CD4-positive, alpha-beta T cell treated with Interleukin-6 at 100 ng/mL for 8 hours (primary cell): Measurements from ENCODE around the gene PGM2.
A peak's percentile ranks its signal among the peaks of the same experiment; 100 is the strongest.

Source experiments
- DNase-seq: peaks from one replicate; pipeline ENCODE4 v3.0.0-alpha.2; 2020; ENCODE audit warnings: mixed read lengths, low spot score

PGM2 gene

GRCh38 chr4:37864786-37865185, 38.3 kb downstream of the PGM2 start:
- no peak for DNase-seq

DNA sequence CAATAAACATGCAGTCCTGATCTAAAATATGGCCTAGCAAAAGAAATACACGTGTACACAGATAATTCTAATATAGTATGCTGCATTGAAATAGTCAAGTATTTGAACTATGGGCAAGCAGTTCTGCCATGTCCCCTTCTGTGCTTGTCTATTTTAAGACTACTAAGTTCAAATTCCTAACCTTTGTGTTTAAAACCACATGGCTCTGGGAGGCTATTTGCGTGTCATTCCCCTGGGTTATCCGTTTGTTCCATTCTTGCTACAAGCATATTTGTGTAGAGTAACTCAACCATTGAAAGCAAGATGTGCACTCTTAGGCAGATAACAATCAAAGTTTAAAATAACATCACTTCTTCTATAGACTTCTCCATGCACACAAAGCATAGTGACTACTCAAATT, 39.0 kb downstream of the PGM2 start:
- DNase-seq = no peak

- no peak for DNase-seq
Observed at GRCh38 chr4:37867102-37867501, 40.6 kb downstream of the PGM2 start.

- no peak for DNase-seq
Observed at GRCh38 chr4:37868238-37868637, 41.8 kb downstream of the PGM2 start.

- no peak for DNase-seq
Observed at GRCh38 chr4:37872310-37872988, 46.0 kb downstream of the PGM2 start.

- no peak for DNase-seq
Observed at GRCh38 chr4:37873386-37873785, 46.9 kb downstream of the PGM2 start.

- no peak for DNase-seq
Observed at GRCh38 chr4:37876156-37876555, 49.7 kb downstream of the PGM2 start.

GRCh38 chr4:37879365-37879764, 52.9 kb downstream of the PGM2 start:
- DNase-seq = no peak

DNA sequence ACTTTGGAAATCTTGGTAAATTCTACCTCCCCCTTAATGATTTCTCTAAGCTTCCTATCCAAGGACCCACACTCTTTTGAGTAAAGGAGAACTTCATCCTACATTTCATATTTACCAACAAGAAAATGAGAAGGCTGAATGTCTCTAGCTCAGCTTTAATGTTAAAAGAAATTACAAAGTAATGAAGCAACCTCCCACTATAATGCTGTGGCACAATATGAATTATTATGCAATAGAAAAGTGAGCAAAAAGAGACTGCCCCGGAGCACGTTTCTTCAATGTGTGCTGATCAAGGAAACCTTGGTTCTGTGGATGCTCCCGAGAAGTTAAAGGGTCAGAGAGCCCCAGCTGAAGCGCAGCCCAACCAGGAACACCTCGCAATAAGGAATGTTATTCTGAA, 55.3 kb downstream of the PGM2 start:
- DNase-seq = no peak

- no peak for DNase-seq
Observed at GRCh38 chr4:37882665-37883296, 56.3 kb downstream of the PGM2 start.

DNA sequence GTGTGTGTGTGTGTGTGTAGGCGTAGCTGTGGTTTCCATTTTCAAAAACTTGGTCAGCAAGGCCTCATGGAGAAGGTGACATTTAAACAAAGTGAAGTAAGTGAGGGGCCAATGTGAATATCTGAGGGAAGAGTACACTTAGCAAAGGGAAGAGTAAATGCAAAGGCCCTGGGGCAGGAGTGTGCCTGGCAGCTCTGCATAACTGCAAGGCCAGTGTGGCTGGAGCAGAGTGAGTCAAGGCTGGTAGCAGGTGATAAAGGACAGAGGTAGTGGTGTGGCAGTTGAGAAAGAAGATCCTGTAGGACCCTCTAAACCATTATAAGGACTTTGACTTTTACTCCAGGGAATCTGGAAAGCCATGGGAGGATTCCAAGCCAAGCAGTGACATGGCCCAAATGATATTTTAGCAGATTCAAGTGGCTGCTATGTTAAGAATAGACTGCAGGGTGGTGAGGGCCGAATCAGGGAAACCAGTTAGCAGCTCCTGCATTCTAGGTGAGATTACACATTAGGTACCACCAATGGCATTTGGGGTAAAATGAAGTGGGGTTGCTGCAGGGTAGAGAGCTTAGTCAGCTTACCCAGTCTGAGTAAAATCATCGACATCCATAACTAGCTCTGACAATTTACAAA, 58.5 kb downstream of the PGM2 start:
- DNase-seq = no peak

DNA sequence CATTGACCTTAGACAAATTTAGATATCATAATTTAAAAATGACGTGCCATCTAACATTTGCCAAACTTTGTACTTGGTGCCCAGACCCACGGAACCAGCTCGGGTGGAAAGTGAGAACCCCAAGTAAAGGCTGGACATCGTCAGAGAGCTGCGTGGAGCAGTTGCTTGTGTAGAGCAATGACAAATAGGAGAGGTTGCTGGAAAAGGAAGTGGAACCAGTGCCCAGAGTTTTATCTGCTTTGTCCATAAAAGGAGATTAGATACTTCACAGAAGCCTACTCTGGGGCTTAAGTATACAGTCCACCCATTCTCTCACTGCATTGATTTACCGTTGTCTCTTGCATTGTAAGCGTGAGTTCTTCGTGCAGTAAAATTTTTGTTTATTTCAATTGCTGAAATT, 59.0 kb downstream of the PGM2 start:
- no peak for DNase-seq

- DNase-seq = peak; percentile 9
Observed at GRCh38 chr4:37889849-37890800, 63.6 kb downstream of the PGM2 start.

GRCh38 chr4:37890801-37891259, 64.3 kb downstream of the PGM2 start, which contains the start of gene TBC1D1:
Gene TBC1D1, plus strand, starts transcription at chr4:37891084. Its CDS starts 11,012 bp downstream, at chr4:37902096.
- DNase-seq = peak; percentile 37

DNA sequence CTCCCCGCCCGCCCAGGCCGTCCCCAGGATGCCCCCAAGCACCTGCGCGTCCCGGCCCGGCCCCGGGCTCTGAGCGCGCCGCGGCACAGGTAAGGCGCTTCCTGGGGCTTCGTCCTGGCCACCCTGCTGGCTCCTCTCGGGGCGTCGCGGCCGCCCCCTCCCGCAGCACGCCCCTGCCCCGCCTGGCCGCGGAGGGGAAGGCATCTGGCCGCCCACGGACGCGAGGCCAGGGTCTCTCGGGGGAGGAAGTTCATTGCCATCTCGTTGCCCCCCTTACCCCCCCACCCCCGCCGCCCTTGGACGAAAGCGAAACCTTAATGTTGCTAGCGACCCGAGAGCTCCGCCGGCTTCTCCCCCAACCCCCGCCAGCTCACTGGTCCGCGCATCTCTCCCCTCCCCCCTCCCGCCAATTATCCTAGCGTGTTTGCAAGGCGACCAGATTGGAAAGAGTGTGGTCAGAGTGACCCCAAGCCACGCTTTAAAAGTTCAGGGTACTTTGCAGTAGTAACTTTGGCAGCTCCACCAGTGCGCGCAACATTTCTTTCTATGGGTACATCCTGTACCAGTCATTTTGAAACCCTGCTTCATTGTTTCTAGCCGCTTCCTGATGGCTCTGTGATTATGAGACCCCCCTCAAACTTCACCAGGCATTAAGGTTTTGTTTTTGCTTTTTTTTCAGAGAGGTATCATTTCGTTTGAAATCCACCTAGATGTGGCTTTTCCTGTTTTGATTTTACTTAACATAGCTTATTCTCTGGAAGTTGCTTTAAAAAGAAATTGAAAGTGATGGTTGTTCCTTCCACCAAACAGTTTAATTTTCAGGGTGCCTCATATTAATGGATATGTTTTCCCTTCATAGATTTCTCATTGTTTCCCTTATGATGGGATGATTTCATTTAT, 65.0 kb downstream of the PGM2 start:
- DNase-seq = peak; percentile 43

DNA sequence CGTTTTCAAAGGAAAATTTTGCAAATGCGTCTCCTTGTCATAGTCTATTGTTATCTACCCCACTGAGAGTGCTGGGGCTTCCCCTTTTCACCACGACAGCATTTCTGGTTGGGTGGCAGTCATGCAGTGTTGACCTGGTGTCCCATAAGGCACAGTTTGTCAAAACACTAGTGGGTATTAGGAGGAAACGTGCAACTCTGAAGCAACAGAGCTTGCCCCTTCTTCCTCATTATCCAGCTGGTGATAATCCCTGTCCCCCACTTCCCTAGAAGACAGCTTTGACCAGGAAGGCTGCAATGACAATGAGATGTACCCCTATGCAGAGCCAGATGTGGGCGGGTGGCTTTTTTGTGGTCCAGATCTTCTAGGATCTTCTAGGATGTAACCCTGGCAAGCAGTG, 66.2 kb downstream of the PGM2 start:
- DNase-seq = peak; percentile 41

DNA sequence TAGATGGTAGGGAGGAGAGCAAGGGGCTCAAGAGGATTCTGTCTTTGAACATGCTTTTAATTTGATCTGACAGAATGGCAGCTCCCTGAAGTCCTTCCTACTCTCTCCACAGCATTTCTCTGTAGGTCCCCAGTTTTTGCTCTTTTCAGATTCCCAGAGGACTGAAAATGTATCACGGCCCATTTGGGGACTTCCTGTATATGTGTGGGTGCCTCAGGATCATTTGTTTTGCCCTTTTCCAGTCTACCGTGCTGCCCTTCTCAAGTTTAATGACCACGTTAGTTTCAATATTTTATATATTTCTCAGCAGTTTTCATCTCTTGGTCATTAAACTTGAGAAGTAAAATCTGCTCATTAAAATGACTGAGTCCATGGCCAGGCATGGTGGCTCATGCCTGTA, 66.7 kb downstream of the PGM2 start:
- no peak for DNase-seq

DNA sequence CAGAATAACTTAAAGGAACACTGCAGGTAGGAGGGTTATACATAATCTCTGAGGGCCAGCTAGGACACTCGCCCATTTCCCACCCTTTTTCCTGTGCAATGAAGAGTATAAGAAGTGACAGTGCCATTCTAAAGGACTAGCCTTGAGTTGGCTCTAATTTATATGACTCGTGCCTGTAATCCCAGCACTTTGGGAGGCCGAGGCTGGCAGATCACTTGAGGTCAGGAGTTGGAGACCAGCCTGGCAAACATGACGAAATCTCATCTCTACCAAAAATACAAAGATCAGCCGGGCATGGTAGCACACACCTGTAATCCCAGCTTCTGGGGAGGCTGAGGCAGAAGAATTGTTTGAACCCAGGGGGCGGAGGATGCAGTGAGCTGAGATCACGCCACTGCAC, 68.8 kb downstream of the PGM2 start:
- DNase-seq = no peak

GRCh38 chr4:37896206-37896860, 69.8 kb downstream of the PGM2 start:
- no peak for DNase-seq

DNA sequence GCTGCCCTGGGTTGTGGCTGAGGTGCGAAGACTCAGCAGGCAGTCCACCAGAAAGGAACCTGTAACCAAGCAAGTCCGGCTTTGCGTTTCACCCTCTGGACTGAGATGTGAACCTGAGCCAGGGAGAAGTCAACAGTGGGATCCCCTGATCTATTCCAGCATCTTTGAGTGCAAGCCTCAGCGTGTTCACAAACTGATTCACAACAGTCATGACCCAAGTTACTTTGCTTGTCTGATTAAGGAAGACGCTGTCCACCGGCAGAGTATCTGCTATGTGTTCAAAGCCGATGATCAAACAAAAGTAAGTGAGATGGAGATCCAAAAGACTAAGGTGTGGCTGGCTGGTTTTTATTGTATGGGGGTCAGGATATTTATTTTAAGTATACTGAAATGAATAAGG, 75.7 kb downstream of the PGM2 start:
- DNase-seq = no peak
